SH-SY5Y (cell line): ENCODE measurements around the gene NAV3.

Experiments used
- GATA2 ChIP-seq: IDR thresholded peaks from 2 replicates; pipeline ENCODE4 v1.6.1; 2011; ENCODE audit warnings: mild to moderate bottlenecking, low read depth, low read length
- GATA3 ChIP-seq: IDR thresholded peaks from 2 replicates; pipeline ENCODE4 v1.6.1; 2011; ENCODE audit warnings: low read depth, mild to moderate bottlenecking, low read length, moderate library complexity

DNA sequence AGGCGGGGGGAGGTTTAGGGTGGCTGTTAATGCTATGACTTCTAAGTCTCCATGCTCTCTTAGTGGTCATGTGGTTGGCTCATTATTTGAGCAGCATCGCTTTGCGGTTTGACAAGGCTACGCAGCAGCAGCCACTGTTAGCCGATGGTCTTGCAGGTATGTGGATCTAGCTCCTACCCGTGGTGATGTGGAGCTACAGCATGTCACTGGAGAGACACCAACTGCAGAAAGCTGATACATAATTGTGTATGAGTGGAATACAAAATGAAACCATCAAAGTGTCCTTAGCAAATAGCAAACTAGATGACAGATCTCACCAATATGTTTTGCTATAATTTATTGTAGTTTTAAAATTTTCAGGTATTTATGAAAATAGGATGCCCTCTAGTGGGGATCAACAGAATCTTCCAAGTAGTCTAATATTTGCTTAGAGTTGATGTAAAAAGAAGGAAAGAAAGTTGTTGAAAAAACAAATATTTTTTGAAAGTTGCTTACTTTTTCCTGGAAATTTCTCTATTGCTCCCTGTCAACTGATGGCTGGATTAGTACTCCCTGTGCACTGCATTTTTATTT, 94.9 kb downstream of the NAV3 start:
- TF ChIP-seq GATA2: no peak
- no peak for TF ChIP-seq GATA3
